Measurements from ENCODE around the gene UCP2.

GRCh38 chr11:74030723-74031676 lies 48.4 kb upstream of the UCP2 start:
- TF ChIP-seq CTCF (IDR thresholded peaks at IDR 0.05) (no peak), POLR2A (IDR thresholded peaks at IDR 0.05) (no peak)
